ENCODE results near the gene PRKCA. TPM values are rescaled to one million over a fixed set of nuclear protein-coding genes. Genes with fewer than 3 reads are reported as not detected.

The PRKCA gene
- total and polyA plus RNA-seq, 9 of the 15 experiments (the other 6 are each of a cell fraction or from before 2014, with no cell fraction given): 3.2 to 33.0 (median 17.8) TPM

DNA sequence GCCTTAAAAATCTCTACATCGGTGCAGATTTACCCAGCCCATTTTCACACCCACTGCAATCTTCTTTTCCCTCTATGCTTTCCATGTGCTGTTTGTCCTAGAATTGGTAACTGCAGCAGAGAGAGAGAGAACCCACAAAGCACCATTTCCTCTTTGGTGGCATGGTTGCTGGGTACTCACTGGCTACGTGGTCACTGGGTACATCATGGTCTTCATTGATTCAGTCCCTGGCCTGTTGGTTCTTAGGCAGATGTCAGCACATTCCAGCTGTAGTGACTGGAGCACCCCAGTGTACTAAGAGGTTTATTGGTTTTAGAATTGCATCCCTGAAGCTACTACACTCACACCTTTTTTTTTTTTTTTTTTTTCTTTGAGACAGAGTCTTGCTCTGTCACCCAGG is 376.4 kb downstream of the PRKCA start (continued):
- TF ChIP-seq NFATC3 (IDR thresholded peaks at IDR 0.05) (no peak), U2AF2 (optimal IDR thresholded peaks at IDR 0.05; ENCODE audit: low read depth, low read length) (no peak), ZNF785 (CRISPR knock-in tag; IDR thresholded peaks at IDR 0.05) (no peak)

DNA sequence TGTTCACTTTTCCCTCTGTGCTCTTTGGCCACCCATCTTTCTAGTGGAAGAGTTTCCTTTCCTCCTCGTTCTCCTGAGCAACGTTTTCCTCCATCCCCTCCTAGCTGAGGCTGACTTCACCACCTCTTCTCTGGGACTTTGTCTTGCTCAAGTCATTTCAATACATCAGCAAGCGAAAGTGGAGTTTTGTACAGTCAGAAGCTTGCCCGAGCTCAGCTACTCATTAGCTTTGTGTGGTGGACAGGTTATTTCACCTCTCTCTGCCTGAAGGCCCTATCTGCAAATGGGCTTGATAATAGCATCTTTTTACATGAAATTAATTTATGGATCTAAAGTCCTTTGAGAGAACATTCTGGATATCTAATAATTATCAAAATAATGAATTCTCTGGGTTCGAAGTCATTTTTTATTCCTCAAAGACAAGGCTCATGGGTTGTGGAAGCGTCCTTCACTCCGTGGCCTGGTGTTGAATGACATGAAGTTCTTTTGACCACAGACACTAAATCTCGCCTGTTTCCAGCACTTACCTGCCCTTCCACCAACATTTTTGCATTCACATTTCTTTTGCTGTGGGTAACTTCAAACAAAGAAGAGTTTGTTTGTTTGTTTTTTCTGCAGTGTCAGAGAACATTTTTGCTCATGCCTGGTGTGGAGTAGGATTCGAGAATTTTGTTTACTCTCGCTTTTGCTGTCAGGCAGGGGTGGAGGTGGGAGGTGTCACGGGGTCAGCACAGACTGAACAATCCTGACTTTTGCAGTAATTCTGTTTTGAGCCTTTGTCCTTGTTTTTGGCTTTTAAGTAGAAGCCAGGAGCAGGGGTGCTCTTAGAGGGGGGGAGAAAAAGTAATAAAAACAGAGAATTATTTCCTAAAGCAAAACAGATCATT is 377.5 kb downstream of the PRKCA start:
- Histone ChIP-seq H3K9ac (ENCODE audit: insufficient read depth in 1 of 2, low read depth in 2 of 2, low read length in 2 of 2) (no peak overlapping the region), H2AFZ (ENCODE audit: low read depth, low read length) (no peak overlapping the region), H3K9me3 (replicated peaks; ENCODE audit: control insufficient read depth, insufficient read depth, low read depth, low read length) (no peaks in the 10 kb centered on the region), H4K20me1 (replicated peaks; ENCODE audit: control insufficient read depth, insufficient read depth, low read length) (0 out of 2 replicates have a peak, but pooled peaks cover 3% of the 10 kb centered on the region), H3K4me1 (replicated peaks in 1 of 2; ENCODE audit: control insufficient read depth in 2 of 2, insufficient read depth in 2 of 2, low read length in 2 of 2) (no peaks in the 10 kb centered on the region), H3K27ac (ENCODE audit: extremely low read depth, low read depth, low read length) (no peak overlapping the region), H3K9me1 (ENCODE audit: control insufficient read depth, insufficient read depth, low read length) (no peaks in the 10 kb centered on the region), H3K4me3 (no peak overlapping the region), H3K27me3 (ENCODE audit: control insufficient read depth in 2 of 2, insufficient read depth in 2 of 2, low read length in 2 of 2) (no peaks in the 10 kb centered on the region), H3K36me3 (ENCODE audit: control insufficient read depth, insufficient read depth, low read length) (no peaks in the 10 kb centered on the region), H3K4me2 (ENCODE audit: insufficient read depth, low read length) (no peak overlapping the region), H3K79me2 (ENCODE audit: control insufficient read depth, insufficient read depth, low read length) (no peaks in the 10 kb centered on the region)
- ATAC-seq (no peak), FAIRE-seq (no peak), DNase-seq (ENCODE audit: extremely low read depth in 1 of 4, low spot score in 3 of 4) (no peak)
- intact Hi-C loops (cut with micrococcal nuclease) (loop anchor here (10.0 kb wide), 1 partner anchor 115 kb away; no protein-coding TSS in a partner anchor), in situ Hi-C loops (cut with MboI) (loop anchor here (10.0 kb wide), 1 partner anchor 425 kb away; no protein-coding TSS in a partner anchor)
- ChIA-PET POLR2A (interaction anchor here (0.9 kb wide), 1 partner anchor 17 kb away, joined by 3 read pairs; no protein-coding TSS in a partner anchor), CTCF (ENCODE audit: low intra/inter-chr PET ratio) (no interaction called here)
- WGBS (ENCODE audit: insufficient coverage, low coverage, missing lambda C conversion rate): 66% methylated on average over 11 of the region's 11 CpGs
- no TSS peak for BruUV-seq (replicated peaks)
- TF ChIP-seq, protein P1, sequence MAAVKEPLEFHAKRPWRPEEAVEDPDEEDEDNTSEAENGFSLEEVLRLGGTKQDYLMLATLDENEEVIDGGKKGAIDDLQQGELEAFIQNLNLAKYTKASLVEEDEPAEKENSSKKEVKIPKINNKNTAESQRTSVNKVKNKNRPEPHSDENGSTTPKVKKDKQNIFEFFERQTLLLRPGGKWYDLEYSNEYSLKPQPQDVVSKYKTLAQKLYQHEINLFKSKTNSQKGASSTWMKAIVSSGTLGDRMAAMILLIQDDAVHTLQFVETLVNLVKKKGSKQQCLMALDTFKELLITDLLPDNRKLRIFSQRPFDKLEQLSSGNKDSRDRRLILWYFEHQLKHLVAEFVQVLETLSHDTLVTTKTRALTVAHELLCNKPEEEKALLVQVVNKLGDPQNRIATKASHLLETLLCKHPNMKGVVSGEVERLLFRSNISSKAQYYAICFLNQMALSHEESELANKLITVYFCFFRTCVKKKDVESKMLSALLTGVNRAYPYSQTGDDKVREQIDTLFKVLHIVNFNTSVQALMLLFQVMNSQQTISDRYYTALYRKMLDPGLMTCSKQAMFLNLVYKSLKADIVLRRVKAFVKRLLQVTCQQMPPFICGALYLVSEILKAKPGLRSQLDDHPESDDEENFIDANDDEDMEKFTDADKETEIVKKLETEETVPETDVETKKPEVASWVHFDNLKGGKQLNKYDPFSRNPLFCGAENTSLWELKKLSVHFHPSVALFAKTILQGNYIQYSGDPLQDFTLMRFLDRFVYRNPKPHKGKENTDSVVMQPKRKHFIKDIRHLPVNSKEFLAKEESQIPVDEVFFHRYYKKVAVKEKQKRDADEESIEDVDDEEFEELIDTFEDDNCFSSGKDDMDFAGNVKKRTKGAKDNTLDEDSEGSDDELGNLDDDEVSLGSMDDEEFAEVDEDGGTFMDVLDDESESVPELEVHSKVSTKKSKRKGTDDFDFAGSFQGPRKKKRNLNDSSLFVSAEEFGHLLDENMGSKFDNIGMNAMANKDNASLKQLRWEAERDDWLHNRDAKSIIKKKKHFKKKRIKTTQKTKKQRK (IDR thresholded peaks at IDR 0.05; ENCODE audit: borderline replicate concordance, low read depth, low read length): no peak
- TF ChIP-seq FOXJ3 (CRISPR knock-in tag; IDR thresholded peaks at IDR 0.05) (no peak), FOXM1 (IDR thresholded peaks at IDR 0.05; ENCODE audit: low read depth) (no peak), FOXM1 (CRISPR knock-in tag; IDR thresholded peaks at IDR 0.05; ENCODE audit: low read depth) (no peak), ZNF766 (CRISPR knock-in tag; conservative IDR thresholded peaks at IDR 0.05) (no peak), ETS2 (tag; IDR thresholded peaks at IDR 0.05; ENCODE audit: borderline replicate concordance, poor library complexity, severe bottlenecking) (no peak), PTBP1 (IDR thresholded peaks at IDR 0.05; ENCODE audit: low read depth, low read length) (no peak)

Data from K562 (cell line).